Adrenal gland (tissue), 12 donors: ENCODE data around the gene ACOX3. TPM values are rescaled to one million over a fixed set of nuclear protein-coding genes. Genes with fewer than 3 reads are reported as not detected.

Experiments used
- DNase-seq, 7 donors: peaks; one replicate each; pipeline ENCODE4 v3.0.0-alpha.2; 2019 to 2020
- H3K27ac ChIP-seq, 5 donors: fragments of 200-600 bp; sonication (generic) in 4 of 5; 1 replicate in 3 of 5; 2 replicates in 2 of 5; pipeline versions ENCODE4 v1.5.1 to v1.8.0; 2016 to 2020; ENCODE audit warnings: mild to moderate bottlenecking in 1 of 5
- H3K27me3 ChIP-seq: fragments of 200-600 bp; 2 replicates; pipeline ENCODE4 v1.8.0; 2021
- H3K36me3 ChIP-seq, 2 donors: fragments of 200-600 bp; replicated peaks in 1 of 2; 1 replicate in 1 of 2; 2 replicates in 1 of 2; pipeline versions ENCODE4 v1.5.1 to v1.8.0; 2018 to 2022
- H3K4me1 ChIP-seq, 2 donors: fragments of 200-600 bp; replicated peaks in 1 of 2; 1 replicate in 1 of 2; 2 replicates in 1 of 2; pipeline versions ENCODE4 v1.5.1 to v1.8.0; 2018 to 2021
- H3K4me3 ChIP-seq, 4 donors: fragments of 200-600 bp; sonication (generic) in 3 of 4; one replicate each; pipeline ENCODE4 v1.5.1; 2016 to 2018
- H3K9me3 ChIP-seq, 3 donors: fragments of 200-600 bp; sonication (generic) in 1 of 3; replicated peaks in 1 of 3; 1 replicate in 2 of 3; 2 replicates in 1 of 3; pipeline versions ENCODE4 v1.5.1 to v1.8.0; 2016 to 2021
- POLR2A ChIP-seq, 2 donors: fragments of 450-650 bp; IDR thresholded peaks; one replicate each; pipeline ENCODE4 v1.6.1; 2017; ENCODE audit warnings: antibody characterized with exemption in 2 of 2, mild to moderate bottlenecking in 2 of 2, moderate library complexity in 1 of 2
- WGBS, 4 donors: extraction: QIAGEN DNeasy Blood & Tissue Kit in 2 of 4; methylation state at CpG; one replicate each; pipeline versions ENCODE4 v1.1.5 to v1.1.7; 2013 to 2017; 5-methylcytosine and 5-hydroxymethylcytosine counted together
- intact Hi-C, 2 donors: fragments of 100-400 bp; cut with DNase I; formaldehyde crosslinking; loops; one replicate each; pipeline versions ENCODE4 v1.14.1 to v1.15.0; 2022 to 2023
- polyA plus RNA-seq, 3 donors: library from polyadenylated mRNA; stranded (reverse); fragments of 200-250 nt in 2 of 3; fragments of 350-450 nt in 1 of 3; fragmentation: Illumina TruSeq in 1 of 3; extraction: RNeasy Lipid Tissue Mini Kit (QIAGEN cat#74804) in 1 of 3; gene quantifications; one replicate each; pipeline ENCODE4 v1.2.3, GENCODE V29; 2013 to 2014
- total RNA-seq, 9 donors: library from RNA; depleted of rRNA in 4 of 9; stranded (reverse); fragments of >200 nt in 4 of 9; fragments of 120-200 nt in 1 of 9; fragmentation: NEBNext Ultra II Directional in 1 of 9; extraction: Animal tissue kit (Norgen Biotek cat#: 25700) in 1 of 9; gene quantifications; one replicate each; pipeline versions ENCODE4 v1.1.0 to v1.2.4, GENCODE V29; 2013 to 2023
- TF ChIP-seq, protein P1 (sequence below), 6 experiments: fragments of 450-650 bp in 4 of 6; fragments of 200-600 bp in 2 of 6; sonication (generic) in 1 of 6; IDR thresholded peaks; 1 replicate in 5 of 6; 2 replicates in 1 of 6; pipeline versions ENCODE4 v1.5.1 to v1.8.0; 2016 to 2021; ENCODE audit warnings: antibody characterized with exemption in 6 of 6, mild to moderate bottlenecking in 2 of 6, moderate library complexity in 1 of 6
- donor health status: healthy with polysubstance abuse.
- donor health status: Bipolar disorder and iron deficiency.
- donor health status: DM: yes; HTN: yes; CAD: no.
- donor health status: DM: no; HTN: no; CAD: no.
- donor health status: DM: no; HTN: no; CAD: no.
- donor health status: DM: yes; HTN: yes; CAD: no.

The ACOX3 gene
- total and polyA plus RNA-seq, 12 donors: 10.4 to 44.2 (median 26.3) TPM

DNA sequence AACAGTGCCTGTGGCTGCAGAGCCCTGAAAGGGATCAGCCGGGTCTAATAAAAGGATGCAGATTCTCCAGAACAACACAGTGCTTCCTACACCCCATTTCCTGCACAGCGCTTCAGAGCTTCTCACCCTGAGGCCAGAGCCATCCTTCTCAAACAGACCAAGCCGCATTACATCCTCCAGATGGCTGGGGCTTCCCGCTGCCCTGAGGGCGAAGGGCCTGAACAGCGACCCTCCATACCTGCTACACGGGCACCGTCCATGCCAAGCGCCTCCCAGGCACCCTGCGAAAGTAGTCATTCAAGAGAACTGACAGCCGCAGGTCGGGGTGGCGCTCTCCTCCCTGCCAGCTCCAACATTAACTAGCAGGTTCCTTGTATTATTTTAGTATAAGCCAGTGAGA, 36.5 kb downstream of the ACOX3 start:
- Histone ChIP-seq H3K36me3 (peaks cover 0 to 24% of the 10 kb centered on the region in 2 donors), H3K4me3 (no peak overlapping the region), H3K27me3 (no peaks in the 10 kb centered on the region), H3K4me1 (peaks cover 0 to 15% of the 10 kb centered on the region in 2 donors), H3K9me3 (no peaks in the 10 kb centered on the region), H3K27ac (no peak overlapping the region)
- no peak for DNase-seq
- intact Hi-C loops: loop anchor here (2.0 to 5.0 kb wide), 2 partner anchors 161 to 227 kb away; no protein-coding TSS in a partner anchor
- TF ChIP-seq, protein P1, sequence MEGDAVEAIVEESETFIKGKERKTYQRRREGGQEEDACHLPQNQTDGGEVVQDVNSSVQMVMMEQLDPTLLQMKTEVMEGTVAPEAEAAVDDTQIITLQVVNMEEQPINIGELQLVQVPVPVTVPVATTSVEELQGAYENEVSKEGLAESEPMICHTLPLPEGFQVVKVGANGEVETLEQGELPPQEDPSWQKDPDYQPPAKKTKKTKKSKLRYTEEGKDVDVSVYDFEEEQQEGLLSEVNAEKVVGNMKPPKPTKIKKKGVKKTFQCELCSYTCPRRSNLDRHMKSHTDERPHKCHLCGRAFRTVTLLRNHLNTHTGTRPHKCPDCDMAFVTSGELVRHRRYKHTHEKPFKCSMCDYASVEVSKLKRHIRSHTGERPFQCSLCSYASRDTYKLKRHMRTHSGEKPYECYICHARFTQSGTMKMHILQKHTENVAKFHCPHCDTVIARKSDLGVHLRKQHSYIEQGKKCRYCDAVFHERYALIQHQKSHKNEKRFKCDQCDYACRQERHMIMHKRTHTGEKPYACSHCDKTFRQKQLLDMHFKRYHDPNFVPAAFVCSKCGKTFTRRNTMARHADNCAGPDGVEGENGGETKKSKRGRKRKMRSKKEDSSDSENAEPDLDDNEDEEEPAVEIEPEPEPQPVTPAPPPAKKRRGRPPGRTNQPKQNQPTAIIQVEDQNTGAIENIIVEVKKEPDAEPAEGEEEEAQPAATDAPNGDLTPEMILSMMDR (IDR thresholded peaks at IDR 0.05): no peak
- no peak for TF ChIP-seq POLR2A (IDR thresholded peaks at IDR 0.05)
- WGBS, 4 donors: 78 to 91% (median 85%) methylated on average over 12 to 13 of the region's 13 CpGs

DNA sequence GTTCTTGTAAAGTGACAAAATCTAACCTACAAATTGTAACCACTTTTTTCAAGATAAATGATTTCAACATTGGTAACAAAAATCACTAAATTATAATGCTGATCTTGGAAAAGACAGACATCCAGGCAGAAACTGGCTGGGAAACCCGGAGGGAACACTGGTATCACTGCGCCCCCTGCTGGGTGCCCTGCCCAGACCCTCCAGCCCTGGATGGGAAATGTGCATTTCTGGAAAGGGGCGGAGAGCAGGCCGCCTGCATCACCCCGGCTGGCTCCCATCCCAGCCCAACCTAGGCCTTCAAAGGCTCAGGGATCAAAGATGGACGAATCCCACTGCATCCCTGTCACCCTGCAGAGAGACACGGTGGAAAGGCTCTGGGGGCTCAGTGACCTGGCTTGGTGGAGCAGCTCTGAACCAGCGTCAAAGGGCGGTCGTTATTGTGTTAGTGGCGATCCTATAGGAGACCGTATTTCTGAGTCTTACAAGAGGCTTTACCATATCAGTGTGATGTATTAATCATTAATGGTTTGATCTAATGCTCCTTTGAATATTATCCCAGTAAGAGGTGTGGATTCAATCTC, 37.3 kb downstream of the ACOX3 start:
- 42 to 53% (median 44%) methylated on average over 10 to 12 of the region's 12 CpGs for WGBS, 4 donors
- Histone ChIP-seq H3K36me3 (peaks cover 0 to 27% of the 10 kb centered on the region in 2 donors), H3K4me1 (peaks cover 0 to 15% of the 10 kb centered on the region in 2 donors), H3K4me3 (no peak overlapping the region), H3K27ac (peak overlapping the region in 2 of 5 donors; percentile 6 to 71), H3K9me3 (no peaks in the 10 kb centered on the region), H3K27me3 (no peaks in the 10 kb centered on the region)
- intact Hi-C loops: loop anchor here (2.0 to 5.0 kb wide), 2 partner anchors 160 to 226 kb away; no protein-coding TSS in a partner anchor
- TF ChIP-seq POLR2A (IDR thresholded peaks at IDR 0.05): no peak
- TF ChIP-seq, protein P1 (IDR thresholded peaks at IDR 0.05): peak; percentile 89 to 96 (median 94)
- DNase-seq: peak; percentile 87 to 93 (median 91)

DNA sequence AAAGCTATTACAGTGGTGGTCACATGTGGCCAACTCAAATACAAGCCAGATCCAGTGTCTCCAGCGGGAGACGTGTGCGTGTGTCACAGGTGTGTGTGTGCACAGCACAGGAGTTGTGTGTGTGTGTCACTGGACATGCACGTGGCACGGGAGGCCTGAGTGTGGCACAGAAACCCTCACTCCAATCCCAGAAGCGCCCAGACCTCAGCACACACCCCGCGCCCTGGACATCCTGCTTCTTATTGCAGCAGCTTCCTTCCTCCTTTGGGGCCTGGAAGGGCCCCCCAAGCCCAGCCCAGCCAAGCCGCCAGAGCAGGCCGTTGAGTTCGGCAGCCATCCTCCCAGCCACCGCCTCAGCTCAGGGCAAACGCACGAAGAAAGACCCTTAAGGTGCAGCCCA, 37.9 kb downstream of the ACOX3 start:
- Histone ChIP-seq H3K27me3 (no peaks in the 10 kb centered on the region), H3K4me3 (no peak overlapping the region), H3K4me1 (peaks cover 0 to 15% of the 10 kb centered on the region in 2 donors), H3K36me3 (peaks cover 0 to 27% of the 10 kb centered on the region in 2 donors), H3K9me3 (no peaks in the 10 kb centered on the region), H3K27ac (peak overlapping the region in 2 of 5 donors; percentile 6 to 71)
- 68 to 77% (median 72%) methylated on average over 8 to 14 of the region's 14 CpGs for whole genome bisulfite sequencing, 4 donors
- TF ChIP-seq, protein P1 (IDR thresholded peaks at IDR 0.05): no peak
- TF ChIP-seq POLR2A (IDR thresholded peaks at IDR 0.05): no peak
- DNase-seq: peak in 3 of 7 donors; percentile 32 to 63 (median 51)
- intact Hi-C loops: loop anchor here (2.0 to 5.0 kb wide), 2 partner anchors 160 to 225 kb away; no protein-coding TSS in a partner anchor

DNA sequence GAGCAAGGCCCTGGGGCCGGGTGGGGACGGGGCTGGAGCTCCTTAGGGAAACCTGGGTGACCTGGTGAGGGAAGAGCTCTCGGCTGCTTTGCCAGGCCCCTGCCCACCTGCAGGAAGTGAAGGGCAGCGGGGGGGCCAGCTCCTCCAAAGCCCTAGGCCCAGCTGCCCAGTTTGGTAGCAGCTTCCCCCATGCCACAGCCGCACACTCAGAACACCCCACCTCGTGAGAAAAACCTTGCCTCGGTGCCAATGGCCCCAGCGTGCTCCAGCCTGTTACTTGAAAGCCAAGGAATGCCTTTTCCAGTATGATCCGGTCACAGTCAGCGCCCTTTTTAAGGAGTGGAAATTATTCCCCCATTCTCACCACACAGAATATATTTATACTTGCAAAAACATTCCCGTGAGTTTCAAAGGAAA, 38.3 kb downstream of the ACOX3 start:
- Histone ChIP-seq H3K4me1 (peaks cover 0 to 15% of the 10 kb centered on the region in 2 donors), H3K36me3 (peaks cover 0 to 27% of the 10 kb centered on the region in 2 donors), H3K9me3 (no peaks in the 10 kb centered on the region), H3K27ac (peak overlapping the region in 2 of 5 donors; percentile 6 to 71), H3K27me3 (no peaks in the 10 kb centered on the region), H3K4me3 (no peak overlapping the region)
- no peak for DNase-seq
- TF ChIP-seq, protein P1 (IDR thresholded peaks at IDR 0.05): no peak
- no peak for TF ChIP-seq POLR2A (IDR thresholded peaks at IDR 0.05)
- 67 to 79% (median 76%) methylated on average over 9 to 11 of the region's 11 CpGs for WGBS, 4 donors
- intact Hi-C loops: loop anchor here (2.0 to 5.0 kb wide), 2 partner anchors 159 to 225 kb away; no protein-coding TSS in a partner anchor
